Measurements from ENCODE around the gene C8B.

The C8B gene

GRCh38 chr1:56983484-56983883 is 17.7 kb upstream of the C8B start:
- no peak for TF ChIP-seq GATA2 (IDR thresholded peaks at IDR 0.05; ENCODE audit: low read depth, low read length)
- no peak for TF ChIP-seq GATA3 (IDR thresholded peaks at IDR 0.05; ENCODE audit: low read depth, low read length)

DNA sequence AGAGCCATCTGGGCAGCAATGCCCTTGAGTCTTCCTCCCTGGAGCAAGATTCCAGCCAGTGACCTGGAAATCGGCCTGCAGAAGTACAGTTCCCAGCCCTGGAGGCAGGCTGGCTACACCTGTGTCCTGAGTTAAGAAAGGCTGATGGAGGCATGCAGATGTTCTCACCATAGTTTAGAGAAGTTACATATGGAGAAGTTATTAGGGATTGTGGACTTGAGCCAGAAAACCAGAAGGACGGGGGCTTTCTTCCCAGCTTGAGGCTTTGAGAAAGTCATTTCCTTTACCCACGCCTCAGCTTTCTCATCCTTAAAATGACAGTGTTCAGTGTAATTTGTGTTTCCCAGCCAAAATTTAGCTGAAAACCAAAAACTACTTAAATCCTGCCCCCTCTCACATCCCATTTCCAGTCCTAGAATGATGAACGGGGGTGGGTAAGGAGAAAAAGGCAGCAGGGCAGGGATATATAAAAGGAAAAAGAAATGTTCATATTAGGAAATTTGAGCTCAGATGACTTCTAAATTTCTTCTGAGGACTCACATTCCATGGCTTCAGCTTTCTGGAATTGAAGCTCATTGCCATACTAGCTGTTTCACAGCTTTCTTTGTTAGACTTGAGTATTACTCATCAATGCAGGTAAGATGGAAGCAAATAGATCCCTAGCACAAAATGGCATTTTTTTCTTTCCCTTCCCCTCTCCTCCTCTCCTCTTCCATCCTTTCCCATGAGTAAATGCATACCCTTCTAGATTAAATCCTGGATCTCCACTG is 14.4 kb upstream of the C8B start:
- TF ChIP-seq GATA3 (IDR thresholded peaks at IDR 0.05; ENCODE audit: low read depth, low read length) (no peak), GATA2 (IDR thresholded peaks at IDR 0.05; ENCODE audit: low read depth, low read length) (no peak)

DNA sequence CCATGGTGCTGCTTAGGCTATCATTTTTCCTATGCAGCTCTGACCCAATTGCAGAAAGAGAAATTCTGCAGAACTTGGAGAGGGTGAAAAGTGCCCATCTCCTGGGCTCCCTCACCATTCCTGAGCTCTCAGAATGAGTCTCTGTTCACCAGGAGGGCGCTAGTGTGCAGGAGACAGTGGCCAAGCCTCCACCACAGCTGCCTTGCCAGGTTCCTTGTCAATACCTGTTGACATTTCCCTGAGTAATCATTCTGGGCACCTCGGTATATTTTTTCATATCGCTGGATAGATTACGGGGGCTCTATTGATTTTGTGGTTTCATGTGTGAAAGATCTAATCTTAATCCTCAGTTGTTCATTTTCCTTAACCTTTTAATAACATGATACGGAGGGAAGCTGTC is 13.0 kb upstream of the C8B start:
- TF ChIP-seq GATA3 (IDR thresholded peaks at IDR 0.05; ENCODE audit: low read depth, low read length) (no peak), GATA2 (IDR thresholded peaks at IDR 0.05; ENCODE audit: low read depth, low read length) (no peak)

DNA sequence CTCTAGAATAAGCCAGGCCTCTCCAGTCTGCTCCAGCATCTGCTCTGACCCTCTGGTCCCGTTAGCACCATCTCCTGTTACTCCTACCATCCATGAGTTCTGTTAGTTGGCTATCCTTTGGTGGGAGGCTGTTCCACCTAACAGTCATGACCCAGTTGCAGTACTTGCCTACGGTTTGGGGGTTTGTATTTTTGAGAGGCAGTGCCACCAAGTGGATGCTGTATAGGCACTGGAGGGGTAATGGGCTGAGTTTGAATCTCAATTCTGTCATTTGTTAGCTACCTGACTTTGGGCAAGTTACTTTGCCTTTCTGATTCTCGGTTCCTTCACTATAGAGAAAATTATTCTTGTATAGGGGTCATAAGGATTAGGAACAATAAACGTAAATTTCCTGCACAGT is 12.1 kb upstream of the C8B start:
- TF ChIP-seq GATA2 (IDR thresholded peaks at IDR 0.05; ENCODE audit: low read depth, low read length) (no peak), GATA3 (IDR thresholded peaks at IDR 0.05; ENCODE audit: low read depth, low read length) (no peak)

- no peak for TF ChIP-seq GATA3 (IDR thresholded peaks at IDR 0.05; ENCODE audit: low read depth, low read length)
- TF ChIP-seq GATA2 (IDR thresholded peaks at IDR 0.05; ENCODE audit: low read depth, low read length): no peak
Observed at GRCh38 chr1:56975446-56975845, 9.6 kb upstream of the C8B start.

- TF ChIP-seq GATA2 (IDR thresholded peaks at IDR 0.05; ENCODE audit: low read depth, low read length) (no peak), GATA3 (IDR thresholded peaks at IDR 0.05; ENCODE audit: low read depth, low read length) (no peak)
Observed at GRCh38 chr1:56973923-56974742, 8.3 kb upstream of the C8B start.

DNA sequence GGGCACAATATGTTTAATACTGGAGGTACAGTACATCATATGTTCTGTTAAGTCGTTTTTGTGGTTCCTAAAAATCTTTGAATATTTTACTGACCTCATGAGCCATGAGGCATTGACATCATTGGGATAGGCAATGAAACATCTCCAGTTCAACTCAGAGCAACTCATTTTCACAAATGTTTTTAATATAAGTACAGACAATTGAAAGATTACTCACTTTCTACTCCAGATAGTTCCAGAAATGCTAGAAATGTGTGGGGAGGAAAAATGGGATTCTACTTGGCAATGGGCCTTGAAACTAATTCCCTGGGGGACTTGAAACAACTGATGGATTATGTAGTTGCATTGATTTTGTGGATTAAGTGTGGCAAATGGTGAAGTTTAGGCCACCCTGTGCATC is 7.2 kb upstream of the C8B start:
- TF ChIP-seq GATA3 (IDR thresholded peaks at IDR 0.05; ENCODE audit: low read depth, low read length) (no peak), GATA2 (IDR thresholded peaks at IDR 0.05; ENCODE audit: low read depth, low read length) (no peak)

DNA sequence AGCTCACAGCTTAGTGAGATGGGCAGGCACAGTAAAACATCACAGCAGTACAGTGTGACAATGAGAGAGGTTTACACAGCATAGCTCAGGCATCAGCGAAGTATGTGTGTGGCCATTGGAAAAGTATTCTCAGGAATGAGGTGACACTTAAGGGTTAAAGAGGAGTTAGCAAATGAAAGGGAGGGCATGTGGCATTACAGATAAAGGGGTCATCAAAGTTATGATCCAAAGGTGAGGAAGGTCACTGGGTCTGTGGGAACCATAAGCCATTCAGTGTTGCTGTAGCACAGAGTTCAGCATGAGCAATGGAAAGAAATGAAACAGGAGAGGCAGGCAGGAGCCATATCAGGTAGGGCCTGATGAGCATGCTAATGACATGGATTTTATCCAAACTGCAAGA is 4.5 kb upstream of the C8B start:
- no peak for TF ChIP-seq GATA3 (IDR thresholded peaks at IDR 0.05; ENCODE audit: low read depth, low read length)
- TF ChIP-seq GATA2 (IDR thresholded peaks at IDR 0.05; ENCODE audit: low read depth, low read length): no peak

GRCh38 chr1:56968878-56969495 is 3.2 kb upstream of the C8B start:
- no peak for TF ChIP-seq GATA2 (IDR thresholded peaks at IDR 0.05; ENCODE audit: low read depth, low read length)
- no peak for TF ChIP-seq GATA3 (IDR thresholded peaks at IDR 0.05; ENCODE audit: low read depth, low read length)

DNA sequence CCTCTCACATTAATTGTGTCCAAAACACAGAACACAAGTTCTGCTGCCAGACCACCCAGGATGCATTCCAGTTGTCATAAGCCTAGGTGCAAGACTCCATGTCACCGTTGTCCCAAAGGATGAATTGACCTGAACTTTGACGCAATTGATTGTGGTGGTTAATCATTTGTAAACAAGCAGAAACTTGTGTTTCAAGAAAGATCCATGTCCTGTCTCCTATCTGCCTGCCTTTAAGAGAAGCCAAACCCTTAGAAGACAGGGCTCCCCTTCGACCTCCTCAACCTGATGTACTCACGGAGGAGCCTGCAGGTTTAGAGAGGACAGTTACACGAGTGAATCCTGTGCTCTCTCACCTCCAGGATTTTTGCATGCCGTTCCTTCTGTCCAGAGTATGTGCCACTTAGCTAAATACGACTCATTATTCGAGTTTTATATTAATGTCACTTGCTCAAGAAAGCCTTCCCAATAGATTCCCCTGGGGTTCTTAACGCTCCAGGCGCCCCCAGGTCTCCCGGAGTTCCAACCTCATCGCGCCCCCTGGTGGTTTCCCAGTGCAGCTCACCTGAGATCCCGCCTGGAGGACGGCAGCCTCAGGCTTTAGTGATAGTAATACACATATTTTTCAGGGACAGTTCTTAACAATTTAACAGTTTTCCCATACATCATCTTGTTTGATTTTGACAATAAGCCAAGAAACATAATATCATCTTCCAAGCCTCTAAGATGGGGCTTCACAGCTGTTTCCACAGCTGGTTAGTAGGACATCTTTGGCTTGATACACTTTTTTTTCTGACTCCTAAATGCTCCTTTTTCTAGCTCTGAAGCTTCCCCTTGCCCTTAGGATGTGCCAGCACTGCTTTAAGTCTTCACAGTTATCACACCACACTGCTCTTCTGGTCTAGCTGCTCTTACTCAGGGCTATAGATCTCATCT is 2.4 kb upstream of the C8B start:
- TF ChIP-seq GATA3 (IDR thresholded peaks at IDR 0.05; ENCODE audit: low read depth, low read length) (no peak), GATA2 (IDR thresholded peaks at IDR 0.05; ENCODE audit: low read depth, low read length) (no peak)

DNA sequence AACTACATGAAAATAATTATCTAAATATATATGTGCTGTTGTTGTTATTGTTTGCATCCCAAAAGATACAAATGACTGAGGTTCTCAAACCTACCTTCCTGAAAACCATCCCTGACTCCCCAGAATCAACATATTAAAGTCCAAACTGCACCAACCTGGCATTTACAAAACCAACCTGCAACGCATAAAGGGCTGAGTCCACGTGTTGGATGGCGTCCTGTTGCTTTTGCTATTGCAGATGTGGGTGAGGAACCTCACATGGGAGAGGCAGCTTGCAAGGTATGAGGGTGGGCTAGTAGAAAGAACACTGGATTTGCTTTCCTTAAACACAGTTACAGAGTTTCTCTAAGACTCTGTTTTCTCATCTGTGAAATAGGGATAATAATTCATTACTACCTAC is 1.5 kb upstream of the C8B start:
- TF ChIP-seq GATA3 (IDR thresholded peaks at IDR 0.05; ENCODE audit: low read depth, low read length): no peak
- TF ChIP-seq GATA2 (IDR thresholded peaks at IDR 0.05; ENCODE audit: low read depth, low read length): no peak

- TF ChIP-seq GATA2 (IDR thresholded peaks at IDR 0.05; ENCODE audit: low read depth, low read length) (no peak), GATA3 (IDR thresholded peaks at IDR 0.05; ENCODE audit: low read depth, low read length) (no peak)
Observed at GRCh38 chr1:56966698-56966999, 834 bp upstream of the C8B start.

DNA sequence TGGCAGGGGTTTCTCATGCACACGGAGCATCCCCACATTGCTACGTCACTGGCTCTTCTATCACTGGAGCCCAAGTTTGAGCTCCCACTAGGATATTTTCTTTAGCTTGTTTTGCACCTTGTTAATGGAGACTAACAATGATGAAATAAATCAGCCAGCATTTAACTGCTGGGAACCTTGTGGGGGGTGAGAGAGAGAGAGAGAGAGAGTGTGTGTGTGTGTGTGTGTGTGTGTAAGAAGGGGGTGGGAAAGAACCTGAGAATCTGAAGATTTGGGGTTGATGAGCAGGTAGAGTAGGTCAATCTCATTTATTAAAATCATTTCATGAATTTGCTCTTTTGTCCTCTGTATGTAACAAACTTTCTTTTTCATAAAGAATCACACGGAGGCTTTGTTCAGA is 624 bp downstream of the C8B start:
- no peak for TF ChIP-seq GATA2 (IDR thresholded peaks at IDR 0.05; ENCODE audit: low read depth, low read length)

Measured in SH-SY5Y (cell line).